ENCODE data around the gene POLDIP3. TPM values are rescaled to one million over a fixed set of nuclear protein-coding genes. Genes with fewer than 3 reads are reported as not detected.

POLDIP3 gene
- total RNA-seq, 4 donors from 2014 or later, result 32.4 to 61.1 (median 45.7) TPM

GRCh38 chr22:42591987-42592386 is 22.7 kb downstream of the POLDIP3 start:
- no peak for DNase-seq (ENCODE audit: low spot score in 2 of 2)
- no peaks in the 10 kb centered on the region for H3K4me1 ChIP-seq
- H3K27ac ChIP-seq, result no peak overlapping the region
- no peaks in the 10 kb centered on the region for H3K9me3 ChIP-seq
- TF ChIP-seq POLR2A (IDR thresholded peaks at IDR 0.05) (no peak), POLR2AphosphoS5 (IDR thresholded peaks at IDR 0.05) (no peak), EP300 (IDR thresholded peaks at IDR 0.05) (no peak)
- TF ChIP-seq, protein P1, sequence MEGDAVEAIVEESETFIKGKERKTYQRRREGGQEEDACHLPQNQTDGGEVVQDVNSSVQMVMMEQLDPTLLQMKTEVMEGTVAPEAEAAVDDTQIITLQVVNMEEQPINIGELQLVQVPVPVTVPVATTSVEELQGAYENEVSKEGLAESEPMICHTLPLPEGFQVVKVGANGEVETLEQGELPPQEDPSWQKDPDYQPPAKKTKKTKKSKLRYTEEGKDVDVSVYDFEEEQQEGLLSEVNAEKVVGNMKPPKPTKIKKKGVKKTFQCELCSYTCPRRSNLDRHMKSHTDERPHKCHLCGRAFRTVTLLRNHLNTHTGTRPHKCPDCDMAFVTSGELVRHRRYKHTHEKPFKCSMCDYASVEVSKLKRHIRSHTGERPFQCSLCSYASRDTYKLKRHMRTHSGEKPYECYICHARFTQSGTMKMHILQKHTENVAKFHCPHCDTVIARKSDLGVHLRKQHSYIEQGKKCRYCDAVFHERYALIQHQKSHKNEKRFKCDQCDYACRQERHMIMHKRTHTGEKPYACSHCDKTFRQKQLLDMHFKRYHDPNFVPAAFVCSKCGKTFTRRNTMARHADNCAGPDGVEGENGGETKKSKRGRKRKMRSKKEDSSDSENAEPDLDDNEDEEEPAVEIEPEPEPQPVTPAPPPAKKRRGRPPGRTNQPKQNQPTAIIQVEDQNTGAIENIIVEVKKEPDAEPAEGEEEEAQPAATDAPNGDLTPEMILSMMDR (IDR thresholded peaks at IDR 0.05), result no peak
- WGBS, result 88% methylated on average over 9 of the region's 12 CpGs
- H3K4me3 ChIP-seq, result no peak overlapping the region
- no peaks in the 10 kb centered on the region for H3K27me3 ChIP-seq
- H3K36me3 ChIP-seq, result peaks cover 93% of the 10 kb centered on the region

DNA sequence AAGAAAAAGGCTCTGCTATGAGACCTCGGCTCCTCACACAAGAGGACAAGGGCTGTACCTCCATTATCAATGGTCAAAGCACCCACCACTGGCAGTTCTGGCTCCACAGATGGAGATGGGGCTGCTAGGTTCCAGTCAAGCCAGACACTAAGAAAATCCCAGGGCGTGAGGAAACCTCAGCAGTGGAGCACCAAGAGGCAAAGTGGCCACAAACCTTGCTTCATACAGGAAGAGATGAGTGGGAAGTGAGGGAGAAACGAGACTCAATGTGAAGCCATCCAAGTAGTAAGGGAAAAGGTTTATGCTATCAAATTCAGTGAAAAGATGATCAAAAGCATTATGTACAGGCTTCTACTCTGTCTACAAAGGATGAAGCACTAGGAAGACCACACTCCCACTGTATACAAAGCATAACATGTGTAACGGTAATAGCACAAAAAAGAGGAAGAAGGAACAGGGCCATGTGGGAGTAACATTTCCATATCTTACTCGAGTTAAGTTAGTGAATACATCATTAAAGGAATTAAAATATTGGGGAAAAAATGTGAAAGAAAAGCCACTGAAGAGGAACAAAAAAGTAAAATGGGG is 27.0 kb downstream of the POLDIP3 start:
- no peak for TF ChIP-seq EP300 (IDR thresholded peaks at IDR 0.05)
- TF ChIP-seq, protein P1 (IDR thresholded peaks at IDR 0.05), result no peak
- TF ChIP-seq POLR2AphosphoS5 (IDR thresholded peaks at IDR 0.05), result no peak
- no peak for TF ChIP-seq POLR2A (IDR thresholded peaks at IDR 0.05)
- H3K36me3 ChIP-seq, result peaks cover 88% of the 10 kb centered on the region
- H3K4me3 ChIP-seq, result no peak overlapping the region
- no peak for DNase-seq (ENCODE audit: low spot score in 2 of 2)
- WGBS, result 85% methylated on average over 5 of the region's 5 CpGs
- H3K27me3 ChIP-seq, result no peaks in the 10 kb centered on the region
- H3K4me1 ChIP-seq, result no peaks in the 10 kb centered on the region
- no peaks in the 10 kb centered on the region for H3K9me3 ChIP-seq
- H3K27ac ChIP-seq, result no peak overlapping the region

DNA sequence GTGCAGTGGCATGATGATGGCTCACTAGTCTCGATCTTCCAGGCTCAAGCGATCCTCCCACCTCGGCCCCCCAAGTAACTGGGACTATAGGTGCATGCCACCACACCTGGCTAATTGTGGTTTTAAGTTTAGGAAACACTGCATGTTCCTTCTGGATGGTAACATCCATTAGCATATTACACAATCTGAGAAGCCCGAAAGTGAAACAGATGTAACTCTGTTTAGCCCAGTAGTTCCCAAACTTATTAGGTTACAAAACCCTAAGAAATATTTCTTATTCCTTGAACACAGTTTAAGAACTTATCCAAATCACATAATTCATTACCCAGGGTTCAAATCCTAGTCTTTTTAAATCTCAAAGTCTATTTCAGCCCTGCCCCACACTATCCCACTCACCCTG is 28.3 kb downstream of the POLDIP3 start:
- peaks cover 75% of the 10 kb centered on the region for H3K36me3 ChIP-seq
- H3K4me3 ChIP-seq, result no peak overlapping the region
- H3K4me1 ChIP-seq, result peaks cover 4% of the 10 kb centered on the region
- 84% methylated on average over 4 of the region's 4 CpGs for WGBS
- H3K27me3 ChIP-seq, result no peaks in the 10 kb centered on the region
- no peak overlapping the region for H3K27ac ChIP-seq
- TF ChIP-seq EP300 (IDR thresholded peaks at IDR 0.05), result no peak
- TF ChIP-seq POLR2A (IDR thresholded peaks at IDR 0.05), result no peak
- no peak for TF ChIP-seq POLR2AphosphoS5 (IDR thresholded peaks at IDR 0.05)
- TF ChIP-seq, protein P1 (IDR thresholded peaks at IDR 0.05), result no peak
- no peaks in the 10 kb centered on the region for H3K9me3 ChIP-seq
- no peak for DNase-seq (ENCODE audit: low spot score in 2 of 2)

- peaks cover 8% of the 10 kb centered on the region for H3K4me1 ChIP-seq
- TF ChIP-seq, protein P1 (IDR thresholded peaks at IDR 0.05), result no peak
- TF ChIP-seq EP300 (IDR thresholded peaks at IDR 0.05) (no peak), POLR2A (IDR thresholded peaks at IDR 0.05) (no peak), POLR2AphosphoS5 (IDR thresholded peaks at IDR 0.05) (no peak)
- H3K4me3 ChIP-seq, result no peak overlapping the region
- H3K9me3 ChIP-seq, result no peaks in the 10 kb centered on the region
- WGBS, result 72% methylated on average over 4 of the region's 8 CpGs
- no peaks in the 10 kb centered on the region for H3K27me3 ChIP-seq
- no peak for DNase-seq (ENCODE audit: low spot score in 2 of 2)
- no peak overlapping the region for H3K27ac ChIP-seq
- peaks cover 62% of the 10 kb centered on the region for H3K36me3 ChIP-seq
Observed at GRCh38 chr22:42585096-42585495, 29.6 kb downstream of the POLDIP3 start.

DNA sequence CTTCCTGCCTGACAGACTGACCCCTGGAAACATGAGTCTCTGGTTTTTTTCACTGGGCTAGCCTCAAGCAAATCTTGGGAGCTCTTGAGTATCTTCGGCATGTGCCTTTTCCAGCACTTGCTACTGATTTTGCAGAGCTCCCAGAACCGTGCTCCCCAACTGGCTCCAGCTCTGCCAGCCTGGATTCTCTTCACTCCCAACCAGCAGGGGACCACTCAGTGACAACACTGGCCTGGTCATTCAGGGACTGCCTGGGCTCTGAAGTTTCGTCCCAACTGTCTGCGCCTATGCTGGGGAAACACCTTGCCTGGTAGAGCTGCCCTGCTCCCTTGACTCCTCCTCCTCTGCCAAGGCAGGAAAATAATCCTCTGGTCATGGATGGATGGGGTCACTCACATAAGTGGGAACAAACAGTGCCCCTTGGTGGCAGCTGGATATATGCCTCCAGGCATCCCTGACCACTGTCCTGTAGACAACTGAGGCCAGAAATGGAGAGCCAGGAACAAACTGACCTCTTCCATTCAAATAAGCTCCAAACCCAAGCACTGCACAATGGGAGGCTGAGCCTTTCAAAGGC is 30.2 kb downstream of the POLDIP3 start:
- WGBS, result 94% methylated on average over 3 of the region's 4 CpGs
- TF ChIP-seq EP300 (IDR thresholded peaks at IDR 0.05) (no peak), POLR2A (IDR thresholded peaks at IDR 0.05) (no peak), POLR2AphosphoS5 (IDR thresholded peaks at IDR 0.05) (no peak)
- TF ChIP-seq, protein P1 (IDR thresholded peaks at IDR 0.05), result no peak
- DNase-seq (ENCODE audit: low spot score in 2 of 2), result no peak
- Histone ChIP-seq H3K27ac (no peak overlapping the region), H3K36me3 (peaks cover 64% of the 10 kb centered on the region), H3K4me3 (no peak overlapping the region), H3K4me1 (peaks cover 8% of the 10 kb centered on the region), H3K27me3 (no peaks in the 10 kb centered on the region), H3K9me3 (no peaks in the 10 kb centered on the region)

Measured in suprapubic skin (tissue), 4 donors.